CD4-positive, alpha-beta T cell treated with Interleukin-21 for 1 hour (primary cell): ENCODE results near the gene TCF7L1.
"Not testable (repeated sequence)": the region's sequence is repeated elsewhere in the genome, so short reads cannot be mapped to it uniquely, and the experiment has no call there.

ENCODE experiments used
- DNase-seq: peaks from one replicate; pipeline ENCODE4 v3.0.0-alpha.2; 2020

The TCF7L1 gene

GRCh38 chr2:85187069-85187468, 53.9 kb downstream of the TCF7L1 start:
- DNase-seq, result no peak

- DNase-seq, result no peak
Measured at GRCh38 chr2:85188852-85189251, 55.7 kb downstream of the TCF7L1 start.

- no peak for DNase-seq
Measured at GRCh38 chr2:85189606-85190270, 56.5 kb downstream of the TCF7L1 start.

- DNase-seq, result no peak
Measured at GRCh38 chr2:85191157-85191556, 58.0 kb downstream of the TCF7L1 start.

- no peak for DNase-seq
Measured at GRCh38 chr2:85194780-85195480, 61.7 kb downstream of the TCF7L1 start.

GRCh38 chr2:85195956-85196355, 62.8 kb downstream of the TCF7L1 start:
- DNase-seq, result no peak

GRCh38 chr2:85199698-85200097, 66.5 kb downstream of the TCF7L1 start:
- no peak for DNase-seq

GRCh38 chr2:85209887-85210286, 76.7 kb downstream of the TCF7L1 start:
- DNase-seq, result no peak

- DNase-seq, result no peak
Measured at GRCh38 chr2:85210511-85210910, 77.3 kb downstream of the TCF7L1 start.

GRCh38 chr2:85211606-85212005, 78.4 kb downstream of the TCF7L1 start:
- not testable (repeated sequence) for DNase-seq

- DNase-seq, result no peak
Measured at GRCh38 chr2:85212841-85213240, 79.6 kb downstream of the TCF7L1 start.

- DNase-seq, result no peak
Measured at GRCh38 chr2:85213404-85213803, 80.2 kb downstream of the TCF7L1 start.

- DNase-seq, result no peak
Measured at GRCh38 chr2:85213901-85214512, 80.8 kb downstream of the TCF7L1 start.

GRCh38 chr2:85215081-85215447, 81.9 kb downstream of the TCF7L1 start:
- no peak for DNase-seq

GRCh38 chr2:85215448-85216401, 82.5 kb downstream of the TCF7L1 start:
- no peak for DNase-seq

- no peak for DNase-seq
Measured at GRCh38 chr2:85216927-85217326, 83.7 kb downstream of the TCF7L1 start.

GRCh38 chr2:85221067-85221691, 88.0 kb downstream of the TCF7L1 start:
- DNase-seq, result no peak

- DNase-seq, result no peak
Measured at GRCh38 chr2:85222792-85223191, 89.6 kb downstream of the TCF7L1 start.

GRCh38 chr2:85226783-85227182, 93.6 kb downstream of the TCF7L1 start:
- no peak for DNase-seq

GRCh38 chr2:85230679-85231467, 97.7 kb downstream of the TCF7L1 start:
- no peak for DNase-seq

GRCh38 chr2:85231468-85231805, 98.2 kb downstream of the TCF7L1 start:
- no peak for DNase-seq

GRCh38 chr2:85231952-85232351, 98.8 kb downstream of the TCF7L1 start:
- DNase-seq, result no peak
